Skeletal muscle tissue (tissue), 4 donors: ENCODE data around the gene OR1C1. TPM values are rescaled to one million over a fixed set of nuclear protein-coding genes. Genes with fewer than 3 reads are reported as not detected.
"Not testable (repeated sequence)": the region's sequence is repeated elsewhere in the genome, so short reads cannot be mapped to it uniquely, and the experiment has no call there.

Source experiments
- H3K27ac ChIP-seq: one replicate; pipeline ENCODE4 v1.7.0; 2013; ENCODE audit warnings: mild to moderate bottlenecking, low read depth, low read length, inconsistent platforms
- H3K27me3 ChIP-seq, 3 donors: one replicate each; pipeline ENCODE4 v1.7.0; 2013; ENCODE audit warnings: low read length in 3 of 3; ENCODE audit not compliant: control insufficient read depth in 3 of 3, insufficient read depth in 3 of 3
- H3K36me3 ChIP-seq, 3 donors: one replicate each; pipeline ENCODE4 v1.7.0; 2013; ENCODE audit warnings: low read length in 3 of 3; ENCODE audit not compliant: control insufficient read depth in 3 of 3, insufficient read depth in 3 of 3
- H3K4me1 ChIP-seq, 3 donors: one replicate each; pipeline ENCODE4 v1.7.0; 2013; ENCODE audit warnings: low read length in 3 of 3, mild to moderate bottlenecking in 3 of 3; ENCODE audit not compliant: control insufficient read depth in 3 of 3, insufficient read depth in 3 of 3
- H3K4me3 ChIP-seq, 3 donors: one replicate each; pipeline ENCODE4 v1.7.0; 2013; ENCODE audit warnings: low read length in 3 of 3
- H3K9ac ChIP-seq, 3 donors: one replicate each; pipeline ENCODE4 v1.7.0; 2013; ENCODE audit warnings: low read length in 3 of 3, mild to moderate bottlenecking in 3 of 3, moderate library complexity in 2 of 3, low read depth in 1 of 3
- H3K9me3 ChIP-seq, 3 donors: one replicate each; pipeline ENCODE4 v1.7.0; 2013; ENCODE audit warnings: low read length in 3 of 3; ENCODE audit not compliant: control insufficient read depth in 3 of 3
- total RNA-seq: library from RNA; depleted of rRNA; stranded (reverse); fragments of >200 nt; gene quantifications from one replicate; pipeline ENCODE4 v1.2.3, GENCODE V29; 2014
- donor health status: Osteomylitis.

OR1C1 gene
- total RNA-seq, 1 donor from 2014 or later, result not detected

DNA sequence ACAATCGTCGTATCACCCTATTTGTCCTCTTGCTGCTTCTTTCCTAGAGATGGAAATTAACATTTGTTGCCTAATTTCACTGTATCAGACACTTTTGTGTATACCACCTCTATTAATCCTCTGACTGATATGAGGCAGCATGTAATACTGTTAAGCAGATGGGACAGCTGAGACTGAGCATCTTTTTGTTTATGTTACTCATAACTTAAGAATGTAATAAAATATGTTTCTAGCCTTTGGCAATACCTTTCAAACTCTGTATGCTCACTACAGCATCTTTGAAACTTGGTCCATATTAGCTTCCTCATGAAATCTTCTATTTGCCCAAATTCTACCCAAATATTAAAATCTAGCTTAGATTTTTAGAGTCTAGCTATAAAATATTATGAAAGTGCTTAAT, 19.6 kb downstream of the OR1C1 start:
- Histone ChIP-seq H3K4me1 (no peaks in the 10 kb centered on the region), H3K9ac (no peak overlapping the region), H3K36me3 (no peaks in the 10 kb centered on the region), H3K27ac (no peak overlapping the region), H3K4me3 (no peak overlapping the region), H3K27me3 (no peaks in the 10 kb centered on the region), H3K9me3 (peaks cover 0 to 2% (median 0%) of the 10 kb centered on the region in 3 donors)

DNA sequence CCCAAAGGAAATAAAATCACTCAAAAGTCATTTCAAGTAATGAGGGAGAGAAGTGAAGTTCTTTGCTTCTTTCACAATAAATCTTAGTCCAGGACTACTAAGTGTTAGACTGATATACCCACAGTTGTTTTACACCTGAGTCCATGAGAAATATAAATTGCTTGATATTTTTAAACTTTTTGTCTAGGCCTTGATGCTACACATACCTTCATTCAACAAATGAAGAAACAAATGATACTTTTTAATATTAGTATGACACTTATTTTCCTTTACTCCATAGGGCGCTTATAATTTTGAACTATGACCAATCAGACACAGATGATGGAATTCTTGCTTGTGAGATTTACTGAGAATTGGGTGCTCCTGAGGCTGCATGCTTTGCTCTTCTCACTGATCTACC, 22.0 kb downstream of the OR1C1 start, which contains the start of gene OR14K1:
Gene OR14K1, plus strand, starts transcription at position 301 of the 400 bp plus-strand sequence. Its CDS starts 0 bp downstream, at position 301.
- Histone ChIP-seq H3K9ac (no peak within 1 kb of the TSS), H3K27ac (no peak within 1 kb of the TSS), H3K27me3 (no peaks in the 10 kb centered on the region), H3K4me1 (no peaks in the 10 kb centered on the region), H3K9me3 (peaks cover 0 to 2% (median 0%) of the 10 kb centered on the region in 3 donors), H3K36me3 (no peaks in the 10 kb centered on the region), H3K4me3 (no peak within 1 kb of the TSS)

DNA sequence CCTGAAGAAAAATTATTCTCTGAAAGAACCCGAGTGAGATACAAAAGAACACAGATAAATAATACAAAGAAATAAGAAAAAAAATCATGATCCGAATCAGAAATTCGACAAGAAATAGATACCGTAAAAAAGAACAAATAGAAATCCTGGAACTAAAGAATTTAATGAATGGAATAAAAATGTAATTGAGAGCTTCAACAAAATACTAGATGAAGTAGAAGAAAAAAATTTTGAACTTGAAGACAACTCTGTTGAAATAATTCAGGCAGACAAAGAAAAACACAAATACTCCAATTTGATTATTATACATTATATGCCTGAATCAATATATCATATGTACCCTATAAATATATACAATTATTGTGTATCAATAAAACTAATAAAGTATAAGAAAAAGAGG, 39.1 kb downstream of the OR1C1 start:
- Histone ChIP-seq H3K27me3 (no peaks in the 10 kb centered on the region), H3K4me1 (no peaks in the 10 kb centered on the region), H3K36me3 (no peaks in the 10 kb centered on the region), H3K9me3 (peaks cover 0 to 4% (median 2%) of the 10 kb centered on the region in 3 donors), H3K9ac (no peak overlapping the region), H3K4me3 (no peak overlapping the region), H3K27ac (no peak overlapping the region)

DNA sequence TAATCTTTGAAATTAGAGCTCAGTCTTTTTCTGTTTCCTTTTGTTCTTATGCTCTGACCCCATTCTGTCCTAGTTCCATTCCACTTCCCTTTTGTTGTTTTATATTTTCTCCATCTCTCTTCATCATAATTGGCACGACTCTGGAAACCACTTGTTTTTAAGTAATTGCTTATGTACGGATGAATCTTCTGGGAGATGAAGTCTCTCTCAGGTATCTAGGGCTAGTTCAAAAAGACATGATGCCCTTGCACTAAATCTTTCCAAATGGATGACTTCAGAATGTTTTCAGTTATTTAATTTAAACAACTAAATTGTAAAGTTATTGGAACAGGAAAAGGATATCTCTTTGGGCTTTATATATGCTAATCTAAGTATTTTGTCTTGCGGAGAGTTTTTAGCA, 43.8 kb downstream of the OR1C1 start, which contains the start of gene OR6F1:
Gene OR6F1, minus strand, starts transcription at position 101 of the 400 bp plus-strand sequence. CDS start 3,891 bp downstream, outside the sequence.
- H3K9me3 ChIP-seq, result peaks cover 0 to 4% (median 2%) of the 10 kb centered on the region in 3 donors

DNA sequence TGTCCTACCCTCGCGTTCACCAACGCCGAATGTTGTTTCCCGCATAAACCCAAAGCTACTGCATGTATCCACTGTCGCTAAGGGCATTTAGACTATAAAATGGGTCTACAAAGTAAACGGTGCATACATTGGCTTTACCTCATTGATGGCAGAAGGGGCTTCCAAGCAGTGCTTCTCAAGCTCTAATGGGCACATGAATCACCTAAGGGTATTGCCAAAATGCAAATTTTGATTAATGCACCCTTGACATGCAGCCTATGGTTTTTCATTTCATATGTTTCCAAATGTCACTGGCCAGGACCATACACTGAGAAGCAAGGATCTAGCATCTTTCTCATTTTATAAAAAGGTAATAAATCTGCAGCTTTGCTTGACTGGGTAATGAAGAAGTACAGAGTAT, 46.6 kb downstream of the OR1C1 start:
- Histone ChIP-seq H3K9ac (no peak overlapping the region), H3K4me1 (no peaks in the 10 kb centered on the region), H3K27ac (no peak overlapping the region), H3K27me3 (no peaks in the 10 kb centered on the region), H3K36me3 (no peaks in the 10 kb centered on the region), H3K9me3 (peaks cover 0 to 2% (median 0%) of the 10 kb centered on the region in 3 donors), H3K4me3 (no peak overlapping the region)

More for the DNA sequence above, 43.8 kb downstream of the OR1C1 start, which contains the start of gene OR6F1:
- Histone ChIP-seq H3K4me1 (no peaks in the 10 kb centered on the region), H3K27ac (no peak within 1 kb of the TSS), H3K36me3 (no peaks in the 10 kb centered on the region), H3K27me3 (no peaks in the 10 kb centered on the region), H3K9ac (no peak within 1 kb of the TSS), H3K4me3 (no peak within 1 kb of the TSS)

DNA sequence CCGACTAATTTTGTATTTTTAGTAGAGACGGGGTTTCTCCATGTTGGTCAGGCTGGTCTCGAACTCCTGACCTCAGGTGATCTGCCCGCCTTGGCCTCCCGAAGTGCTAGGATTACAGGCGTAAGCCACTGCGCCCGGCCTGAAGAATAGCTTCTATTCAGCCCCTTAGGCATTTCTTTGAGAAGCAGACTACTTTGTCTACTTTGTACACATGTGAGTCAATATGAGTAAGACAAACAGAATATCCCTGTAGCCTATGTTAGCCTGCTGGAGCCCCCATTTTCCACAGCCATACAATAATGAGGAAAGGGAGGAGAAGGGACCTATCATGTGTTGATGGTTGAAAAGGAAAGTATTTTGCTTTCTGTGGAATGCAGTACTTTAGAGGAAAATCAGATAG, 49.7 kb downstream of the OR1C1 start:
- not testable (repeated sequence) for H3K27me3 ChIP-seq, H3K4me1 ChIP-seq, H3K4me3 ChIP-seq, H3K9ac ChIP-seq, H3K36me3 ChIP-seq, H3K27ac ChIP-seq, H3K9me3 ChIP-seq

Other genes with a start within 250 kb of the OR1C1 start
- 0.52 TPM for gene OR2C3, start 224.1 kb downstream of the OR1C1 start, total RNA-seq
- 0.52 TPM for gene GCSAML, start 211.4 kb downstream of the OR1C1 start, total RNA-seq
- gene OR2G2, start 172.2 kb downstream of the OR1C1 start, total RNA-seq, result not detected
- gene OR2G3, start 155.0 kb downstream of the OR1C1 start, total RNA-seq, result not detected
- gene OR13G1, start 80.8 kb downstream of the OR1C1 start, total RNA-seq, result not detected
- gene OR6F1, start 43.9 kb downstream of the OR1C1 start, total RNA-seq, result not detected
- gene OR14K1, start 21.9 kb downstream of the OR1C1 start, total RNA-seq, result 0.52 TPM
- not detected for gene OR14A2, start 12.4 kb downstream of the OR1C1 start, total RNA-seq
- gene OR14A16, start 63.6 kb upstream of the OR1C1 start, total RNA-seq, result not detected
- gene OR11L1, start 81.3 kb upstream of the OR1C1 start, total RNA-seq, result not detected
- 5.2 TPM for gene TRIM58, start 96.6 kb upstream of the OR1C1 start, total RNA-seq
- gene OR2W3, start 135.0 kb upstream of the OR1C1 start, total RNA-seq, result 2.1 TPM
- not detected for gene OR2T8, start 159.7 kb upstream of the OR1C1 start, total RNA-seq
- not detected for gene OR2AJ1, start 164.3 kb upstream of the OR1C1 start, total RNA-seq
- gene OR2L8, start 188.3 kb upstream of the OR1C1 start, total RNA-seq, result not detected
- gene OR2AK2, start 204.7 kb upstream of the OR1C1 start, total RNA-seq, result not detected